ENCODE results near the gene TRAFD1. TPM values are rescaled to one million over a fixed set of nuclear protein-coding genes. Genes with fewer than 3 reads are reported as not detected.

Gene TRAFD1
- total RNA-seq, 2 donors from 2014 or later = 25.2 to 28.9 TPM

DNA sequence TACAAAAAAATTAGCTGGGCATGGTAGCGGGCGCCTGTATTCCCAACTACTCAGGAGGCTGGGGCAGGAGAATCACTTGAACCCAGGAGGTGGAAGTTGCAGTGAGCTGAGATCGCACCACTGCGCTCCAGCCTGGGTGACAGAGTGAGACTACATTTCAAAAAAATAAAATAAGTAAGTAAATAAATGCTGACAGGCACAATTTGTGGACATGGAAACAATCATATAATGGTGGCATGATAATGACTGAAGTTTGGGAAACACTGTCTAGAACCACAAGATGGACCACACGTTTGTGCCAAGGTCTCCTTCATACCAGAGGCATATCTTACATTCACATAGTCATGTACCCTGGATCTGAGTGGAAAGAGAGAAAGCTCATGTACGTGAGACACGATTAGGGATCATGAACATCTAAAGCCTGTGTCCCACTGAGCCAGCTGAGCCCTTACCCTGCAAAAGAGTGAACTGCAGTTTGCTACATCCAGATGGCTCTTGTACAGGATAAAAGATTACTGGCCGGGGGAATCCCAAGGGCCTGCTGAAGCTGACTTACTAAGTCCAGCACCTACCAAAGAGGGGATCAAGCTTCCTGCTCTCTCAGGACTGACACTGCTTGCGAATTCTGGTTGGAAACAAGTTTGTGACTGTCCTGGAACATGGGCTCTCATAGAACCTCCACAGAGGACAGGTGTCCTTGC, 62.9 kb downstream of the TRAFD1 start:
- H3K27ac ChIP-seq (ENCODE audit: low read depth, low read length) = no peak overlapping the region
- H3K4me3 Mint-ChIP-seq = no peak overlapping the region
- DNase-seq = no peak
- TF ChIP-seq, protein P1, sequence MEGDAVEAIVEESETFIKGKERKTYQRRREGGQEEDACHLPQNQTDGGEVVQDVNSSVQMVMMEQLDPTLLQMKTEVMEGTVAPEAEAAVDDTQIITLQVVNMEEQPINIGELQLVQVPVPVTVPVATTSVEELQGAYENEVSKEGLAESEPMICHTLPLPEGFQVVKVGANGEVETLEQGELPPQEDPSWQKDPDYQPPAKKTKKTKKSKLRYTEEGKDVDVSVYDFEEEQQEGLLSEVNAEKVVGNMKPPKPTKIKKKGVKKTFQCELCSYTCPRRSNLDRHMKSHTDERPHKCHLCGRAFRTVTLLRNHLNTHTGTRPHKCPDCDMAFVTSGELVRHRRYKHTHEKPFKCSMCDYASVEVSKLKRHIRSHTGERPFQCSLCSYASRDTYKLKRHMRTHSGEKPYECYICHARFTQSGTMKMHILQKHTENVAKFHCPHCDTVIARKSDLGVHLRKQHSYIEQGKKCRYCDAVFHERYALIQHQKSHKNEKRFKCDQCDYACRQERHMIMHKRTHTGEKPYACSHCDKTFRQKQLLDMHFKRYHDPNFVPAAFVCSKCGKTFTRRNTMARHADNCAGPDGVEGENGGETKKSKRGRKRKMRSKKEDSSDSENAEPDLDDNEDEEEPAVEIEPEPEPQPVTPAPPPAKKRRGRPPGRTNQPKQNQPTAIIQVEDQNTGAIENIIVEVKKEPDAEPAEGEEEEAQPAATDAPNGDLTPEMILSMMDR (conservative IDR thresholded peaks at IDR 0.05) = no peak
- no peaks in the 10 kb centered on the region for H3K9me3 Mint-ChIP-seq
- no peak overlapping the region for H3K27ac Mint-ChIP-seq
- peaks cover 13% of the 10 kb centered on the region for H3K4me1 ChIP-seq (ENCODE audit: control insufficient read depth, insufficient read depth, low read length)
- peaks cover 20% of the 10 kb centered on the region for H3K4me1 Mint-ChIP-seq
- H3K27me3 Mint-ChIP-seq (ENCODE audit: insufficient read depth) = no peaks in the 10 kb centered on the region
- no peak overlapping the region for H3K9ac ChIP-seq (ENCODE audit: extremely low read depth, low read length, poor library complexity, severe bottlenecking)
- H3K4me3 ChIP-seq (ENCODE audit: low read length) = no peak overlapping the region
- H3K27me3 ChIP-seq (ENCODE audit: control insufficient read depth, insufficient read depth, low read length, poor library complexity, severe bottlenecking) = no peaks in the 10 kb centered on the region
- H3K36me3 Mint-ChIP-seq (ENCODE audit: low read depth) = peaks cover 45% of the 10 kb centered on the region
- H3K9me3 ChIP-seq (ENCODE audit: control insufficient read depth, low read length) = no peaks in the 10 kb centered on the region
- 87 to 96% methylated on average over 6 to 9 of the region's 9 CpGs for WGBS, 2 experiments (ENCODE audit: insufficient coverage in 1 of 2, insufficient read length in 1 of 2)
- H3K36me3 ChIP-seq (ENCODE audit: control insufficient read depth, insufficient read depth, low read length) = peaks cover 54% of the 10 kb centered on the region

DNA sequence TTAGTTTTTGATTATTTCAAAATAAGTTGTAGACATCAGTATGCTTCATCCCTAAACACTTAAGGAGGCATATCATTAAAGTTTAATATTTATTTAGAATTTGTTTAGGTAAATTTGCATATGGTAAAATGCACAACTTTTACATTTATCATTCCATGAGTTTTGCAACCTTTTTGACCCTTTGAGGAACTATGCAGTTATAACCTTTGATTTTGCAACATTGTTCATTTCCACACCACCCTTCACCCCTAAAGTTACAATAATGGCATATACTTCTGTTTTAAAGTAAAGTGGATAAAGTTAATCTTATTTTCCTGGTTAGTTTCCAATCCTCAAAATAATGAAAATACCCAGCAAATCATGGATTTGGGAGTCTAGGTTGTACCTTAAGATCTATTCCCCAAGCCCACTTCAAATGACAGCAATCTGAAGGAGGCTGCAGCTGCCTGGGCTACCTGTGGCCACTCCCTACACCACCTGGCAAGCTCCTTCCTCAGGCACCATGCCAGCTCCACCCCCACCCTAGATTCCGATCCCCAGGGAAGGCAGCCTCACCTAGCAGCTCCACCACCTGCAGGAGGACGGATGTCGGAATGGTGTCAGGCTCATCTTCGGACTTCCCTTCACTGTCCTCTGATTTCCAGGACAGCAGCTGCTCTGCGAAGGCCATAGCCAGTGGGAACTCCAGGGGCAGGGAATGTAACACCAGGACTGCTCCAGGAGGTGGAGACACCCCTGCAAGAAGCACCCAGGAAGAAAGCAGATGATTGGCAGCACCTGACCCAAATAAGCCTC, 65.1 kb downstream of the TRAFD1 start:
- Mint-ChIP-seq H3K36me3 (ENCODE audit: low read depth) (peaks cover 54% of the 10 kb centered on the region), H3K4me3 (no peak overlapping the region), H3K27me3 (ENCODE audit: insufficient read depth) (no peaks in the 10 kb centered on the region), H3K9me3 (no peaks in the 10 kb centered on the region), H3K27ac (peak overlapping the region; percentile 12), H3K4me1 (peaks cover 20% of the 10 kb centered on the region)
- Histone ChIP-seq H3K36me3 (ENCODE audit: control insufficient read depth, insufficient read depth, low read length) (peaks cover 49% of the 10 kb centered on the region), H3K27me3 (ENCODE audit: control insufficient read depth, insufficient read depth, low read length, poor library complexity, severe bottlenecking) (no peaks in the 10 kb centered on the region), H3K4me3 (ENCODE audit: low read length) (no peak overlapping the region), H3K27ac (ENCODE audit: low read depth, low read length) (no peak overlapping the region), H3K4me1 (ENCODE audit: control insufficient read depth, insufficient read depth, low read length) (peaks cover 13% of the 10 kb centered on the region), H3K9ac (ENCODE audit: extremely low read depth, low read length, poor library complexity, severe bottlenecking) (no peak overlapping the region), H3K9me3 (ENCODE audit: control insufficient read depth, low read length) (no peaks in the 10 kb centered on the region)
- peak; percentile 59 for DNase-seq
- WGBS, 2 experiments (ENCODE audit: insufficient coverage in 1 of 2, insufficient read length in 1 of 2) = 89 to 100% methylated on average over 1 to 5 of the region's 5 CpGs
- TF ChIP-seq, protein P1 (conservative IDR thresholded peaks at IDR 0.05) = peak; percentile 41

DNA sequence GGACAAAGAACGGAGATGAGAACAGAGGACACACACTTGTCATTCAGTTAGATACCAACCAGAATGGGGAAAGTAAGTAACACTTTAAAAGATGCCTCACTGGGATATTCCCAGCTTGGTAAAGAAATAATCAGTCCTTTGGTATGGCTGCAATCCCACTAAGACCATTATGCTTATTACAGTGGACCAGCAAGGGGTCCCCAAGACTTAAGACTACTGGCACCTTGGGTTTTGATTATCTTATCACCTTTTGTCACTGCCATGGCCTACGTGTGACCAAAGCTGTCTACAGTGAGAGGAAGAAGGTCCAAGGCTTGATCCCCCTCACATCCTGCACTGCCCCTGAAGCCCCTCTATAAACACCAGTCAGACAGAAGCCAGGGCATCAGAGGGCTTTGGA, 65.8 kb downstream of the TRAFD1 start:
- Mint-ChIP-seq H3K9me3 (no peaks in the 10 kb centered on the region), H3K36me3 (ENCODE audit: low read depth) (peaks cover 58% of the 10 kb centered on the region), H3K27me3 (ENCODE audit: insufficient read depth) (no peaks in the 10 kb centered on the region), H3K4me1 (peaks cover 20% of the 10 kb centered on the region), H3K4me3 (no peak overlapping the region), H3K27ac (peak overlapping the region; percentile 23)
- H3K4me1 ChIP-seq (ENCODE audit: control insufficient read depth, insufficient read depth, low read length) = peaks cover 13% of the 10 kb centered on the region
- 60 to 100% methylated on average over 1 to 2 of the region's 2 CpGs for WGBS, 2 experiments (ENCODE audit: insufficient coverage in 1 of 2, insufficient read length in 1 of 2)
- H3K9me3 ChIP-seq (ENCODE audit: control insufficient read depth, low read length) = no peaks in the 10 kb centered on the region
- TF ChIP-seq, protein P1 (conservative IDR thresholded peaks at IDR 0.05) = no peak
- DNase-seq = no peak
- no peak overlapping the region for H3K4me3 ChIP-seq (ENCODE audit: low read length)
- no peaks in the 10 kb centered on the region for H3K27me3 ChIP-seq (ENCODE audit: control insufficient read depth, insufficient read depth, low read length, poor library complexity, severe bottlenecking)
- H3K27ac ChIP-seq (ENCODE audit: low read depth, low read length) = no peak overlapping the region
- peaks cover 46% of the 10 kb centered on the region for H3K36me3 ChIP-seq (ENCODE audit: control insufficient read depth, insufficient read depth, low read length)
- H3K9ac ChIP-seq (ENCODE audit: extremely low read depth, low read length, poor library complexity, severe bottlenecking) = no peak overlapping the region

All from endodermal cell (in vitro differentiated cells).